IMR-90 (cell line): Measurements from ENCODE around the gene KRT86.

Experiments
- POLR2A ChIP-seq: IDR thresholded peaks from 2 replicates; pipeline ENCODE4 v1.6.1; 2012; ENCODE audit warnings: mild to moderate bottlenecking, low read depth, low read length
- TF ChIP-seq, protein P1 (sequence below): conservative IDR thresholded peaks from 2 replicates; pipeline ENCODE4 v1.5.1; 2012; ENCODE audit warnings: mild to moderate bottlenecking, low read depth, low read length, improper control_type of control experiment
- TF ChIP-seq, protein P2 (sequence below): fragments of 150-350 bp; IDR thresholded peaks from 2 replicates; pipeline ENCODE4 v1.6.1; 2016; ENCODE audit warnings: low read depth, mild to moderate bottlenecking, low read length, moderate library complexity, borderline replicate concordance

- TF ChIP-seq, protein P1, sequence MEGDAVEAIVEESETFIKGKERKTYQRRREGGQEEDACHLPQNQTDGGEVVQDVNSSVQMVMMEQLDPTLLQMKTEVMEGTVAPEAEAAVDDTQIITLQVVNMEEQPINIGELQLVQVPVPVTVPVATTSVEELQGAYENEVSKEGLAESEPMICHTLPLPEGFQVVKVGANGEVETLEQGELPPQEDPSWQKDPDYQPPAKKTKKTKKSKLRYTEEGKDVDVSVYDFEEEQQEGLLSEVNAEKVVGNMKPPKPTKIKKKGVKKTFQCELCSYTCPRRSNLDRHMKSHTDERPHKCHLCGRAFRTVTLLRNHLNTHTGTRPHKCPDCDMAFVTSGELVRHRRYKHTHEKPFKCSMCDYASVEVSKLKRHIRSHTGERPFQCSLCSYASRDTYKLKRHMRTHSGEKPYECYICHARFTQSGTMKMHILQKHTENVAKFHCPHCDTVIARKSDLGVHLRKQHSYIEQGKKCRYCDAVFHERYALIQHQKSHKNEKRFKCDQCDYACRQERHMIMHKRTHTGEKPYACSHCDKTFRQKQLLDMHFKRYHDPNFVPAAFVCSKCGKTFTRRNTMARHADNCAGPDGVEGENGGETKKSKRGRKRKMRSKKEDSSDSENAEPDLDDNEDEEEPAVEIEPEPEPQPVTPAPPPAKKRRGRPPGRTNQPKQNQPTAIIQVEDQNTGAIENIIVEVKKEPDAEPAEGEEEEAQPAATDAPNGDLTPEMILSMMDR, result no peak
- no peak for TF ChIP-seq POLR2A
- TF ChIP-seq, protein P2, sequence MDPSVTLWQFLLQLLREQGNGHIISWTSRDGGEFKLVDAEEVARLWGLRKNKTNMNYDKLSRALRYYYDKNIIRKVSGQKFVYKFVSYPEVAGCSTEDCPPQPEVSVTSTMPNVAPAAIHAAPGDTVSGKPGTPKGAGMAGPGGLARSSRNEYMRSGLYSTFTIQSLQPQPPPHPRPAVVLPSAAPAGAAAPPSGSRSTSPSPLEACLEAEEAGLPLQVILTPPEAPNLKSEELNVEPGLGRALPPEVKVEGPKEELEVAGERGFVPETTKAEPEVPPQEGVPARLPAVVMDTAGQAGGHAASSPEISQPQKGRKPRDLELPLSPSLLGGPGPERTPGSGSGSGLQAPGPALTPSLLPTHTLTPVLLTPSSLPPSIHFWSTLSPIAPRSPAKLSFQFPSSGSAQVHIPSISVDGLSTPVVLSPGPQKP, result no peak
Observed at GRCh38 chr12:52257074-52257551, 17.3 kb upstream of the KRT86 start.
